DOHH2 (cell line): ENCODE results near the gene KCNQ1.

Experiments used
- H3F3A ChIP-seq: fragments of 200-600 bp; sonication (generic), shearing (Covaris generic); 2 replicates; pipeline ENCODE4 v1.6.0; 2016; ENCODE audit warnings: antibody characterized with exemption, mild to moderate bottlenecking; ENCODE audit not compliant: control insufficient read depth, insufficient read depth
- H3K27ac ChIP-seq: fragments of 200-600 bp; sonication (generic); 2 replicates; pipeline ENCODE4 v1.5.1; 2014; ENCODE audit warnings: low read depth, mild to moderate bottlenecking, low read length, moderate library complexity
- H3K27me3 ChIP-seq: fragments of 200-600 bp; sonication (generic); 2 replicates; pipeline ENCODE4 v1.6.1; 2014; ENCODE audit warnings: mild to moderate bottlenecking, low read length, mixed read lengths; ENCODE audit not compliant: control insufficient read depth
- H3K36me3 ChIP-seq: fragments of 200-600 bp; sonication (generic); 2 replicates; pipeline ENCODE4 v1.6.1; 2014; ENCODE audit warnings: mild to moderate bottlenecking, low read length, moderate library complexity, mixed read lengths; ENCODE audit not compliant: control insufficient read depth
- H3K4me1 ChIP-seq: fragments of 200-600 bp; sonication (generic); 2 replicates; pipeline ENCODE4 v1.6.1; 2014; ENCODE audit warnings: mild to moderate bottlenecking, low read length, mixed read lengths; ENCODE audit not compliant: control insufficient read depth
- H3K4me2 ChIP-seq: fragments of 200-600 bp; sonication (generic); 2 replicates; pipeline ENCODE4 v1.6.0; 2014; ENCODE audit warnings: mild to moderate bottlenecking, low read length, moderate library complexity
- H3K4me3 ChIP-seq: fragments of 200-600 bp; sonication (generic); 2 replicates; pipeline ENCODE4 v1.5.1; 2014; ENCODE audit warnings: mild to moderate bottlenecking, low read length, mixed read lengths
- H3K79me2 ChIP-seq: fragments of 200-600 bp; sonication (generic); 2 replicates; pipeline ENCODE4 v1.6.1; 2014; ENCODE audit warnings: mild to moderate bottlenecking, low read length, mixed read lengths; ENCODE audit not compliant: control insufficient read depth
- H3K9me2 ChIP-seq: fragments of 200-600 bp; sonication (generic); replicated peaks from 2 replicates; pipeline ENCODE4 v1.6.1; 2014; ENCODE audit warnings: mild to moderate bottlenecking, low read length, mixed read lengths; ENCODE audit not compliant: control insufficient read depth
- H3K9me3 ChIP-seq: fragments of 200-600 bp; sonication (generic); 2 replicates; pipeline ENCODE4 v1.6.1; 2014; ENCODE audit warnings: antibody characterized with exemption, low read length, mixed read lengths; ENCODE audit not compliant: control insufficient read depth, insufficient read depth
- H4K20me1 ChIP-seq: fragments of 200-600 bp; sonication (generic); 2 replicates; pipeline ENCODE4 v1.6.0; 2014; ENCODE audit warnings: low read depth, mild to moderate bottlenecking, antibody characterized with exemption, low read length, moderate library complexity; ENCODE audit not compliant: control insufficient read depth, insufficient read depth
- EZH2phosphoT487 ChIP-seq: fragments of 200-600 bp; sonication (generic); IDR thresholded peaks from 2 replicates; pipeline ENCODE4 v1.6.1; 2017; ENCODE audit warnings: borderline replicate concordance, mild to moderate bottlenecking, antibody characterized with exemption, low read length, moderate library complexity, mixed read lengths
- TF ChIP-seq, protein P1 (sequence below): fragments of 200-600 bp; sonication (generic); IDR thresholded peaks from one replicate; pipeline ENCODE4 v1.5.1; 2014; ENCODE audit warnings: antibody characterized with exemption, mild to moderate bottlenecking, low read depth, low read length; ENCODE audit not compliant: poor library complexity, severe bottlenecking

KCNQ1 gene

DNA sequence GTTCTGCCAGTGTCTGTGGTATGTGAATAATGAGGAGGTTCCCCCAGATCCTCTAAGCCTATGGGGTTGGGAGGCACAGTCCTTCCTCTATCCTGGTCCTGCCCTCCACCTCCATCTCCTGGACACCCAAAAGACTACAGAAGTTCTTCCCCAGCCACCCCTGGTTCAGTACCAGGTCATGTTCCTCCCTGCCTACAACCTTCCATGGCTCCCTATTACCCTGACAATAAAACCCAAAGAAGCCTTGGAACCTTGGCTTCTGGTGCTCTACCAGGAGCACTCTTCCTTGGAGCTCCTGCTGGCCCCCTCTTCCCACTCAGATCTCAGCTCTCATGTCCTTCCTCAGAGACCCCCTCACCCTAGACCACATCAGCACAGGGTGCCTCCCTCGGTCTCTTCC, 13.4 kb upstream of the KCNQ1 start:
- H4K20me1 ChIP-seq, result no peaks in the 10 kb centered on the region
- H3K4me3 ChIP-seq, result no peak overlapping the region
- H3K27me3 ChIP-seq, result no peaks in the 10 kb centered on the region
- H3K4me1 ChIP-seq, result no peaks in the 10 kb centered on the region
- H3F3A ChIP-seq, result no peaks in the 10 kb centered on the region
- no peaks in the 10 kb centered on the region for H3K36me3 ChIP-seq
- H3K9me2 ChIP-seq, result no peaks in the 10 kb centered on the region
- no peak overlapping the region for H3K27ac ChIP-seq
- H3K9me3 ChIP-seq, result no peaks in the 10 kb centered on the region
- H3K4me2 ChIP-seq, result no peak overlapping the region
- no peaks in the 10 kb centered on the region for H3K79me2 ChIP-seq
- TF ChIP-seq, protein P1, sequence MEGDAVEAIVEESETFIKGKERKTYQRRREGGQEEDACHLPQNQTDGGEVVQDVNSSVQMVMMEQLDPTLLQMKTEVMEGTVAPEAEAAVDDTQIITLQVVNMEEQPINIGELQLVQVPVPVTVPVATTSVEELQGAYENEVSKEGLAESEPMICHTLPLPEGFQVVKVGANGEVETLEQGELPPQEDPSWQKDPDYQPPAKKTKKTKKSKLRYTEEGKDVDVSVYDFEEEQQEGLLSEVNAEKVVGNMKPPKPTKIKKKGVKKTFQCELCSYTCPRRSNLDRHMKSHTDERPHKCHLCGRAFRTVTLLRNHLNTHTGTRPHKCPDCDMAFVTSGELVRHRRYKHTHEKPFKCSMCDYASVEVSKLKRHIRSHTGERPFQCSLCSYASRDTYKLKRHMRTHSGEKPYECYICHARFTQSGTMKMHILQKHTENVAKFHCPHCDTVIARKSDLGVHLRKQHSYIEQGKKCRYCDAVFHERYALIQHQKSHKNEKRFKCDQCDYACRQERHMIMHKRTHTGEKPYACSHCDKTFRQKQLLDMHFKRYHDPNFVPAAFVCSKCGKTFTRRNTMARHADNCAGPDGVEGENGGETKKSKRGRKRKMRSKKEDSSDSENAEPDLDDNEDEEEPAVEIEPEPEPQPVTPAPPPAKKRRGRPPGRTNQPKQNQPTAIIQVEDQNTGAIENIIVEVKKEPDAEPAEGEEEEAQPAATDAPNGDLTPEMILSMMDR, result no peak
- TF ChIP-seq EZH2phosphoT487, result no peak

DNA sequence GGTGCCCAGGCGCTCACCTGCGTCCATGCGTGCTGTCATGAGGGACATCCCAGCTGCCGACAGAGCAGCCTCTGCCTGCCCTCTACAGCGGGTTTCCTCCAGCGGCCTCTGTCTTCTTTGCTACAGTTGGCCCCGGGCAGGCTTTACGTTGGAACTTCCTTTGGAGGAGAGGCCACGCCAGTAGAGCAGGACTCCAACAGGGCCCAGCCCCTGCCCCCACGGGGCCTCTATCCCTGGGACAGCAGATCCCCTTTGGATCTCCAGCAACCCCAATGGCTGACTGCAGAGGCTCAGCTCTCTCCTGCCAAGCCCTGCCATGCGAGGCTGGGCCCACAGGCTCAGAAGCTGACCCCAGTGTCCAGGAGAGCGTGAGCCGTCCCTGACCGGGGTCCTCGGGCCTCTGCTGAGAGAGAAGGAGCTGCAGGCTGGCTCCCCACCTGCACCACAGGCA, 12.6 kb upstream of the KCNQ1 start:
- Histone ChIP-seq H3F3A (no peaks in the 10 kb centered on the region), H3K9me2 (no peaks in the 10 kb centered on the region), H3K36me3 (no peaks in the 10 kb centered on the region), H4K20me1 (no peaks in the 10 kb centered on the region), H3K4me2 (no peak overlapping the region), H3K27me3 (no peaks in the 10 kb centered on the region), H3K79me2 (no peaks in the 10 kb centered on the region), H3K9me3 (no peaks in the 10 kb centered on the region), H3K4me1 (no peaks in the 10 kb centered on the region), H3K27ac (no peak overlapping the region), H3K4me3 (no peak overlapping the region)
- TF ChIP-seq, protein P1, result no peak

GRCh38 chr11:2432628-2433071, 12.2 kb upstream of the KCNQ1 start:
- no peak for TF ChIP-seq EZH2phosphoT487
- TF ChIP-seq, protein P1, result no peak
- H3K9me3 ChIP-seq, result no peaks in the 10 kb centered on the region
- no peaks in the 10 kb centered on the region for H3K36me3 ChIP-seq
- H3K27me3 ChIP-seq, result no peaks in the 10 kb centered on the region
- no peaks in the 10 kb centered on the region for H3F3A ChIP-seq
- no peaks in the 10 kb centered on the region for H3K9me2 ChIP-seq
- no peaks in the 10 kb centered on the region for H4K20me1 ChIP-seq
- no peaks in the 10 kb centered on the region for H3K79me2 ChIP-seq
- H3K4me1 ChIP-seq, result no peaks in the 10 kb centered on the region
- H3K27ac ChIP-seq, result no peak overlapping the region
- no peak overlapping the region for H3K4me2 ChIP-seq
- H3K4me3 ChIP-seq, result no peak overlapping the region
